ENCODE data around the gene NPFFR2. TPM values are rescaled to one million over a fixed set of nuclear protein-coding genes. Genes with fewer than 3 reads are reported as not detected.

The NPFFR2 gene
- total and polyA plus RNA-seq, 8 donors: 0.29 to 0.55 TPM; not detected in 6

- intact Hi-C loops (cut with DNase I; ENCODE audit: low total_unique reads): no loop called here
- DNase-seq: no peak
- Histone ChIP-seq H3K9me3 (no peaks in the 10 kb centered on the region), H3K4me3 (no peak overlapping the region), H3K27me3 (no peaks in the 10 kb centered on the region), H3K36me3 (no peaks in the 10 kb centered on the region), H3K27ac (no peak overlapping the region), H3K4me1 (peaks cover 0 to 5% (median 0%) of the 10 kb centered on the region in 4 donors)
- TF ChIP-seq, protein P1, sequence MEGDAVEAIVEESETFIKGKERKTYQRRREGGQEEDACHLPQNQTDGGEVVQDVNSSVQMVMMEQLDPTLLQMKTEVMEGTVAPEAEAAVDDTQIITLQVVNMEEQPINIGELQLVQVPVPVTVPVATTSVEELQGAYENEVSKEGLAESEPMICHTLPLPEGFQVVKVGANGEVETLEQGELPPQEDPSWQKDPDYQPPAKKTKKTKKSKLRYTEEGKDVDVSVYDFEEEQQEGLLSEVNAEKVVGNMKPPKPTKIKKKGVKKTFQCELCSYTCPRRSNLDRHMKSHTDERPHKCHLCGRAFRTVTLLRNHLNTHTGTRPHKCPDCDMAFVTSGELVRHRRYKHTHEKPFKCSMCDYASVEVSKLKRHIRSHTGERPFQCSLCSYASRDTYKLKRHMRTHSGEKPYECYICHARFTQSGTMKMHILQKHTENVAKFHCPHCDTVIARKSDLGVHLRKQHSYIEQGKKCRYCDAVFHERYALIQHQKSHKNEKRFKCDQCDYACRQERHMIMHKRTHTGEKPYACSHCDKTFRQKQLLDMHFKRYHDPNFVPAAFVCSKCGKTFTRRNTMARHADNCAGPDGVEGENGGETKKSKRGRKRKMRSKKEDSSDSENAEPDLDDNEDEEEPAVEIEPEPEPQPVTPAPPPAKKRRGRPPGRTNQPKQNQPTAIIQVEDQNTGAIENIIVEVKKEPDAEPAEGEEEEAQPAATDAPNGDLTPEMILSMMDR (IDR thresholded peaks at IDR 0.05): no peak
- TF ChIP-seq POLR2A (IDR thresholded peaks at IDR 0.05) (no peak), POLR2AphosphoS5 (IDR thresholded peaks at IDR 0.05) (no peak), EP300 (IDR thresholded peaks at IDR 0.05) (no peak)
Observed at GRCh38 chr4:72055566-72055965, 23.8 kb downstream of the NPFFR2 start.

DNA sequence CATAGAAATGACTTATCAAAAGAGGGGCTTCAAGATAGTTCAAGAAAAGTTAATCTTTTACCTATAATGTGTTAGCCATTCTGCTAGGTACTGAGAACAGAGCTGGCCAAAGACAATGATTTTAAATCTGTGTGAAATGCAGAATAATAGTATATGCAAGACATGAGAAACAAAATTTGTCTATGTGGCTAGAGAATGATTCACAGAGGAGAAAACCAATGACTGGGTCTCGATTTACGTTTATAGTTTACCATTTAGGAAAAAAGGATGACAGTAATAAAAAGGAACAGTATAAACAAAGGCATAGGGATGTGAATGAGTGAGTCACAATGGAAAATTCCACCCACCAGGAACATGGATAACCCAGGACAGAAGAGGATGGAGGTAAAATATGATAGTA, 31.9 kb downstream of the NPFFR2 start:
- Histone ChIP-seq H3K9me3 (no peaks in the 10 kb centered on the region), H3K27me3 (no peaks in the 10 kb centered on the region), H3K4me3 (no peak overlapping the region), H3K36me3 (no peaks in the 10 kb centered on the region), H3K27ac (no peak overlapping the region), H3K4me1 (no peaks in the 10 kb centered on the region)
- WGBS, 5 donors: 80 to 90% (median 83%) methylated on average over 2 of the region's 2 CpGs
- intact Hi-C loops (cut with DNase I; ENCODE audit: low total_unique reads): no loop called here
- DNase-seq: no peak
- TF ChIP-seq POLR2A (IDR thresholded peaks at IDR 0.05) (no peak), POLR2AphosphoS5 (IDR thresholded peaks at IDR 0.05) (no peak), EP300 (IDR thresholded peaks at IDR 0.05) (no peak)
- TF ChIP-seq, protein P1 (IDR thresholded peaks at IDR 0.05): no peak

DNA sequence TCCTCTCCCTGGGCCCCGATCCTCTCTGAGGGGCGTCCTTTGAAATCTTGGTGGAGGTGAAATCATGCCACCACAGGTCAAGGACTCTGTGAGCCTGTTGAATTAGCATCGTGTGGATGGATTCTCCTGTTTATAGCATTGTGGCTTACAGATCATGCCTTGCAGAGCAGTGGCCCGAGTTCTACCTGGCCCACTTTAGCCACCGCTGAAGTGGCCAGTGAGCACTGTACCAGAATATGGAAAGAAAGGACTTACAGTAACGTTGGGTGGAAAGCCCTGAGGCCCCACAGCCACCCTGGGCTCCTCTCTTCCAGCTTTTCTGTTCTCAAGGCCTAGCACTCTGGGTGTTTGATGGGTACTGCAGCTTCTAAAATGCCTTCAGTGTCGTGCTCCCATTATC, 35.3 kb downstream of the NPFFR2 start:
- no peaks in the 10 kb centered on the region for H3K27me3 ChIP-seq
- no peak for TF ChIP-seq POLR2AphosphoS5 (IDR thresholded peaks at IDR 0.05)
- TF ChIP-seq, protein P1 (IDR thresholded peaks at IDR 0.05): no peak
- no peak for TF ChIP-seq EP300 (IDR thresholded peaks at IDR 0.05)
- TF ChIP-seq POLR2A (IDR thresholded peaks at IDR 0.05): no peak
- 69 to 83% (median 75%) methylated on average over 7 of the region's 7 CpGs for WGBS, 5 donors

DNA sequence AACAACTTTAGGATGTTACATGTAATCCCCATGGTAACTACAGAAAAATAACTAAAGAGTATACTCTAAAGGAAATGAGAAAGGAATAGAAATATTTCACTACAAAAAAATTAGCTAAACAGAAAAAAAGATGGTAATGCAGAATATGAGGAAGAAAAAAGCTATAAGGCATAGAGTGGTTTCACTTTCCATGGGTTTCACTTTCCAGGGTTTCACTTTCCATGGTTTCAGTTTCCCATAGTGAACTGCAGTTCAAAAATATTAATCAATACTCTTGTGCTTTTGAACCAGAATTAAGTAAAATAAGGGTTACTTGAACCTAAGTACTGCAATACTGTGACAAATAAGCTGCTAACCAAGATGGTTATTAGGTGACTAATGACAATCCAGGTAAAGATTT, 42.0 kb downstream of the NPFFR2 start:
- Histone ChIP-seq H3K4me1 (no peaks in the 10 kb centered on the region), H3K36me3 (no peaks in the 10 kb centered on the region), H3K27me3 (no peaks in the 10 kb centered on the region), H3K9me3 (no peaks in the 10 kb centered on the region), H3K4me3 (no peak overlapping the region), H3K27ac (no peak overlapping the region)
- no peak for TF ChIP-seq EP300 (IDR thresholded peaks at IDR 0.05)
- no peak for TF ChIP-seq POLR2AphosphoS5 (IDR thresholded peaks at IDR 0.05)
- no peak for TF ChIP-seq POLR2A (IDR thresholded peaks at IDR 0.05)
- TF ChIP-seq, protein P1 (IDR thresholded peaks at IDR 0.05): no peak
- DNase-seq: no peak
- intact Hi-C loops (cut with DNase I; ENCODE audit: low total_unique reads): no loop called here

More for the DNA sequence above, 35.3 kb downstream of the NPFFR2 start:
- DNase-seq: no peak
- no peak overlapping the region for H3K27ac ChIP-seq
- no peaks in the 10 kb centered on the region for H3K4me1 ChIP-seq
- H3K9me3 ChIP-seq: no peaks in the 10 kb centered on the region
- H3K36me3 ChIP-seq: no peaks in the 10 kb centered on the region
- H3K4me3 ChIP-seq: no peak overlapping the region
- intact Hi-C loops (cut with DNase I; ENCODE audit: low total_unique reads): no loop called here

All from stomach (tissue), 9 donors.